ENCODE results near the gene OPCML. TPM values are rescaled to one million over a fixed set of nuclear protein-coding genes. Genes with fewer than 3 reads are reported as not detected.

Gene OPCML
- total RNA-seq, 4 donors from 2014 or later: 0.16 TPM; not detected in 3

GRCh38 chr11:132933703-132934102 lies 598.6 kb downstream of the OPCML start:
- intact Hi-C loops (cut with DNase I; ENCODE audit: low total_unique reads): no loop called here
- no peak overlapping the region for H3K4me3 ChIP-seq (ENCODE audit: low read depth, poor library complexity, severe bottlenecking)
- TF ChIP-seq CTCF (IDR thresholded peaks at IDR 0.05): no peak
- no peak for DNase-seq (ENCODE audit: low spot score in 2 of 2)
- 88 to 93% methylated on average over 3 of the region's 3 CpGs for WGBS, 2 donors

- WGBS, 2 donors: 64 to 66% methylated on average over 3 of the region's 3 CpGs
- H3K4me3 ChIP-seq (ENCODE audit: low read depth, poor library complexity, severe bottlenecking): no peak overlapping the region
- no peak for TF ChIP-seq POLR2A (IDR thresholded peaks at IDR 0.05)
- no peak for TF ChIP-seq CTCF (IDR thresholded peaks at IDR 0.05)
- intact Hi-C loops (cut with DNase I; ENCODE audit: low total_unique reads): no loop called here
- DNase-seq (ENCODE audit: low spot score in 2 of 2): no peak
These were observed 606.4 kb downstream of the OPCML start for GRCh38 chr11:132925825-132926469.

- H3K4me3 ChIP-seq (ENCODE audit: low read depth, poor library complexity, severe bottlenecking): no peak overlapping the region
- DNase-seq (ENCODE audit: low spot score in 2 of 2): no peak
- TF ChIP-seq CTCF (IDR thresholded peaks at IDR 0.05) (no peak), POLR2A (IDR thresholded peaks at IDR 0.05) (no peak)
- WGBS, 2 donors: 95 to 97% methylated on average over 6 of the region's 6 CpGs
- intact Hi-C loops (cut with DNase I; ENCODE audit: low total_unique reads): no loop called here
These were observed 610.7 kb downstream of the OPCML start for GRCh38 chr11:132921597-132921996.

GRCh38 chr11:132920451-132921096 lies 611.7 kb downstream of the OPCML start:
- no peak overlapping the region for H3K4me3 ChIP-seq (ENCODE audit: low read depth, poor library complexity, severe bottlenecking)
- TF ChIP-seq CTCF (IDR thresholded peaks at IDR 0.05): no peak
- no peak for TF ChIP-seq POLR2A (IDR thresholded peaks at IDR 0.05)
- intact Hi-C loops (cut with DNase I; ENCODE audit: low total_unique reads): no loop called here
- no peak for DNase-seq (ENCODE audit: low spot score in 2 of 2)
- 42 to 47% methylated on average over 20 of the region's 20 CpGs for WGBS, 2 donors

GRCh38 chr11:132914600-132914999 lies 617.7 kb downstream of the OPCML start:
- H3K4me3 ChIP-seq (ENCODE audit: low read depth, poor library complexity, severe bottlenecking): no peak overlapping the region
- TF ChIP-seq CTCF (IDR thresholded peaks at IDR 0.05): no peak
- TF ChIP-seq POLR2A (IDR thresholded peaks at IDR 0.05): no peak
- intact Hi-C loops (cut with DNase I; ENCODE audit: low total_unique reads): no loop called here
- 75 to 81% methylated on average over 5 of the region's 5 CpGs for WGBS, 2 donors
- no peak for DNase-seq (ENCODE audit: low spot score in 2 of 2)

Measured in lower leg skin (tissue), 4 donors.